Skin of body (tissue), 2 donors: Measurements from ENCODE around the gene GBX2. TPM values are rescaled to one million over a fixed set of nuclear protein-coding genes. Genes with fewer than 3 reads are reported as not detected.
"Not testable (repeated sequence)": the region's sequence is repeated elsewhere in the genome, so short reads cannot be mapped to it uniquely, and the experiment has no call there.

Source experiments
- DNase-seq: peaks from one replicate; lab custom pipeline; 2025; lab: John Stamatoyannopoulos, UW
- total RNA-seq: library from RNA; depleted of rRNA; stranded (reverse); fragments of >200 nt; gene quantifications from one replicate; pipeline ENCODE4 v1.2.3, GENCODE V29; 2014

GBX2 gene
- total RNA-seq, 1 donor from 2014 or later = not detected

GRCh38 chr2:236156860-236157194 is 11.4 kb downstream of the GBX2 start:
- DNase-seq = no peak

DNA sequence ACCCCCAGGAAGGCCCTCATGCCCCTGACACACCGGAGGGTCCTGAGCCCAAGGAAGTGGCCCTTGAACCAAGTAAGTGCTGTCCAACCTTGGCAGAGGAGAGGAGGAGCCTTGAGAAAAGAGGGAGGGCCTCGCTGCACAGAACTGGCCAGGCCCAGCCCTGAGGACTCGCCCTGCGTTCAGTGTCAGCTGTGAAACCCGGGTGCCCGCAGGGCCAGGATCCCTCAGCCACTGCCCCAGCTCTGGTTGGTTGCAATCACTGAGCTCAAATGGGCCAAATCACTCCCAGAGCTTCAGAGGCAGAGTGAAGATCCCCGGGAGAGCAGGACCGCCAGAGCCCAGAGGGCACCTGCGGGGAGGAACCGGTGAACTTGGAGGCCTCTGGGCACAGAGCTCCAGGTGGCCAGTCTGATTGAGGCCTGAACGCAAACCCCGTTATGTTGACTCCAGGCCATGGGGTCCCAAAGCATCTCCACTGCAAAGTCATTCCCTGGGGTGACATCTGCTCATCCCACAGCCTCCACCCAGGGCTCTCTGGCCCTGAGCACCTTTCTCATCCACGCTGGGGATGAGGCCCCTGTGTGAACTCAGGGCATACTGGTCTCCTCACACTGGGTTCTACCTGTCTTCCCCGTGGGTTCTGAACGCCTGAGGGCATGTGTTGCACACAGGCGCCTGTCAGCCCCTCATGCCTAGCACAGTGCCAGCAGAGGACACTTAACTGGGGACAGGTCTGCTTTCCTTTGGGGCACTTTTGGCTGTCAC is 11.9 kb downstream of the GBX2 start:
- no peak for DNase-seq

GRCh38 chr2:236155406-236155805 is 12.8 kb downstream of the GBX2 start:
- no peak for DNase-seq

- no peak for DNase-seq
Observed at GRCh38 chr2:236146436-236146835, 21.8 kb downstream of the GBX2 start.

DNA sequence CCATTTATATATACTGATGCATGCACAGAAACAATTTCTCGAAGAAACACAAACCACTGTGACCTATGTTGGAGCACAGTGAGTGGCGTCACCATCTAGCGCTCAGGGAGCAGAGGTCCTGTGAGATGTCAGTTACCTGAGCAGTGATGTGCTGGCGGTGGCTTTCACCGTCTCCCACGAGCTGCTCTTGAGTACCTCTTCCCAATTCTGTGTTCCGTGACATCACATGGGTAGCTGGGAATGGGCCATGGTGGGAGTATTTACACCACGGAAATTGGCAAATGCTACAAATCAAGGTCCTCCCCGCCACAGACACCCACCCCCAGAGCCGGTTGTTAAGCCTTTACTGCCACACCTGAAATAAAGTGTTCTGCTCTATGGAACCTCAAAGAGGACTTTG is 24.4 kb downstream of the GBX2 start:
- no peak for DNase-seq

DNA sequence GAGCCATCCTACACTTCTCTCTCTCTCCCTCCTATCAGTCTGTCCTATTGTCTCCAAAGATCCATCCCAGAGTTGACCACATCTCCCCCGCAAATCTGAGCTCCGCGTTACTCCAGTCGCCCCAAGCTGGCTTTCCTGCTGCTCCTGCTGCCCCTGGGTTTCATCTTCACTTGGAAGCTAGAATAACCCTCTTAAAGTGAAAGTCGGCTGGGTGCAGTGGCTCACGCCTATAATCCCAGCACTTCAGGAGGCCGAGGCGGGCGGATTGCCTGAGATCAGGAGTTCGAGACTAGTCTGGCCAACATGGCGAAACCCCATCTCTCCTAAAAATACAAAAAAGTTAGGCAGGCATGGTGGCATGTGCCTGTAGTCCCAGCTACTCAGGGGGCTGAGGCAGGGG is 26.6 kb downstream of the GBX2 start:
- not testable (repeated sequence) for DNase-seq

DNA sequence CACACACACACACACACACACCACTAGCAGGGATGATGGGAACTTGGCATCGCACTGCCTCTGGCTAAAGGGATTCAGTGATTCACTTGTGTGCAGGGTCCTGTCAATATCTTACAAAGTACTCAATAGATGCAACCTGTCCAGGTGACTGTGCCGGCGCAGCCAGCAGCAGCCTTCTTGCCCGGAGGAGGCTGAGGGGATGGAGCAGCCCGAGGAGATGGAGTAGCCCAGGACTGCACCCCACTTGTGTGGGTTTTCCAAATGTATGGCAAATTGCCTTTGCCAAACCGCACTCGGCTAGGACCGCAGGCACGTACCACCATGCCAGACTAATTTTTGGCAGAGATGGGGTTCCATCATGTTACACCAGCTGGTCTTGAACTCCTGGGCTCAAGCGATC is 31.1 kb downstream of the GBX2 start:
- no peak for DNase-seq

DNA sequence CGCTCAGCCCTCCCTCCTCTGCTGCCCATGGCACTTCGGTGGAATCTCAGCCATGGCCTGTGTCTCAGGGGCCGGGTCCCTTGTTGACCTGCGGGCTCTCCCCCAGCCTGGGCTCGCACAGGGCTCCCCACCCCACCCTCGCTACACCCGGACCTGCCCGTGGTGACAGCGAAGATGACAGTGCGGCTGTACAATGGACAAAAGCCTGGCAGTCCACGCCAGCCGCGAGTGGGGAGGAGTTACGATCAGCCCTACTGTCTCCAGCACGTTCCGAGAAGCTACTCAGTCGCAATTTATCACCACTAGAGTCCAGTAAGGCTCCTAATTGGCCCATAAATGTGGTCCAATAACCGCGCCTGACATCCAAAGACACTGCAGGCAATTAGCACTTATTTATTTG is 31.6 kb downstream of the GBX2 start:
- no peak for DNase-seq

- DNase-seq = no peak
Observed at GRCh38 chr2:236133410-236134012, 34.7 kb downstream of the GBX2 start.

DNA sequence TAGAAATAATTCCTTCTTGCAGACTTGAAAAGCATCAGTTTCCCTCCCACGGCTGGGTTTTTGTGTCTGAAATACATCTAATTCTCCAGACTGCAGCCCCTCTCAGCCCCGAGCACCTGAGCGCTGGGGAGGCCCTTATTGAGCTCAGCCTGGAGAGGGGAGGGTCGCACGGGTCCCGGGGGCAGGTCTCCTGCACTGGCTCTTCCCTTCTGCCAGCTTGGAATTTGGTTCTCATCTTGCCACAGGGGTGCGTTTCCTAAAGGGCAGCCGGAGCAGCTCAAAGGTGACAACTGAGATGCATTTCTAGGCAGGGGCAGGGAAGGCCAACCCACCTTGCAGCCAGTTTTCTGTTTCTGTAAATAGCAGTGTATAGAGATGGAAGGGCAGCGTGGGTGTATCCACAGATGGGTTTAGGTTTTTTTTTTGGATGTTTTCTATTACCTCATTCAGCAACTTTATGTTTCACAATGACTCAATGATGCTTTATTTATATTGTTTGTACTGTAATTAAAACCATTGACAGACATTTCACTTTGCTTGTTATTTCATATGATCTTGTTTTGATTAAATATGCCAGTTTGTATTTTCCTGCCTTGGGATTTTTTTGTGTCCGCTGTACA is 37.0 kb downstream of the GBX2 start:
- peak; percentile 38 for DNase-seq

DNA sequence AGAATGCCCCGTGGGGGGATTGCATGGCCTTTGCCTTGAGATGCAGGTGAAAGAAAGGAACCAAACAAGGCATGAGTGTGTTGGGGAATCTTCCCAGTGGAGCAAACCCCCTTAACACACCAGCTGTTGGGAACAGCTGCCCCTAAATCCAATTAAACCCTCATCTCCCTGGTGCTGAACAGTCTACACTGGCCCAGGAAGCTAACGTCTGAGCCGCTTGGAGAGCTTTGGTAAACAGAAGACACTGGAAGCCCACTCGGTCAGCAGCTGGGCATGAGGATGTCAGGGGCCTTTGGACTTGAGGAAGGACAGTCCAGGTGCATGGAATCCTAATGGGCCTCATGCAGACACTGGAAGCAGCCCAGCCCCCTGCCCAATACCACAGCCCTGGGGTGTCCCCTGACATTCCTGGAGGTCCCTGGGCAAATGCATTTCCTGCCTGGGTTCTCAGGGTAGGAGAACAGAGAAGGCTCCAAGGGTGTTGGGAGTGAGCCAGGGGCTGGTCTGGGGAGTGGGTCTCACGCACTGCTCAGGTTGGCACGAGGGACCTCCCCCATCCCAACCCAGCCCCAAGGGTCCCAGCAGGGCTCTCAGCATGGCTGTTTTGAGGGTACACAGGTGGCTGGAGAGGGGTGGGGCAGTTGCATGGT is 37.7 kb downstream of the GBX2 start:
- no peak for DNase-seq

DNA sequence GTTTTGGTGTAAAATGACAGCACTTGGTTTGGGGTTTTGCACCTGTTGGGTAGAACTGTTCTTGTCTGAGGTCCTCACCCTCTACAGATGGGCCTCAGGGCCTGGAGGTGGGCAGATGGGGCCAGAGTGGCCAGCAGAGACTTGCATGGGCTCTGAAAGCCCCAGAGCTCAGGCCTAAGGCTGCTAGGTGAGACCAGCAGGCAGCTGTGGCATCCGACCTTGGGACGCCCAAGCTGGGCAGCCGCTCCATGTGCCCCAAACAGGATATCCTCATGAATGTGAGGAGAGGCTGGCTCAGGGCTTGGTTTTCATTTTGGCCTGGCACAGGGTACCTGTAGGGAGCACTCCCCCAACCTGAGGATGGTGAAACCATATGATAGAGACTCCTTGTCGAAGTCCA is 38.3 kb downstream of the GBX2 start:
- DNase-seq = no peak

GRCh38 chr2:236128321-236128720 is 39.9 kb downstream of the GBX2 start:
- no peak for DNase-seq

- DNase-seq = no peak
Observed at GRCh38 chr2:236127010-236127409, 41.2 kb downstream of the GBX2 start.

DNA sequence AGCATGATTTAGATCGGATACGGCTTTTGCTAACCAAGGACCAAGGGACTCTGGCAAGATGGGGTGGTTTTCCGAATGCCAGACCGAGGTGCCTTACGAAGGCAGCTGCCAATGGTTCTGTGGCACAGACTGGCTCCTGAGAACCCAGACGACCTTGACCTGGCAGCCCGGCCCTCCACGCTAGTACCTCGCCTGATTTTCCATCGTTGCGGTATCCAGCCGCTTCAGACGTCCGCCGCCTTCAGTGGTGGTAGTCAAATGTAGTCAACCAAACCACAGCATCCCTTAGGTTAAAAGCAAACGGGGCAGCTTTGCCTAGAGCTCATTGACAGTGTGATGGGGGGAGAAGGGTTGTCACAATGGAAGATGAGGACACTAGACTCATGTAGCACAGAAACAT is 42.6 kb downstream of the GBX2 start:
- DNase-seq = no peak

DNA sequence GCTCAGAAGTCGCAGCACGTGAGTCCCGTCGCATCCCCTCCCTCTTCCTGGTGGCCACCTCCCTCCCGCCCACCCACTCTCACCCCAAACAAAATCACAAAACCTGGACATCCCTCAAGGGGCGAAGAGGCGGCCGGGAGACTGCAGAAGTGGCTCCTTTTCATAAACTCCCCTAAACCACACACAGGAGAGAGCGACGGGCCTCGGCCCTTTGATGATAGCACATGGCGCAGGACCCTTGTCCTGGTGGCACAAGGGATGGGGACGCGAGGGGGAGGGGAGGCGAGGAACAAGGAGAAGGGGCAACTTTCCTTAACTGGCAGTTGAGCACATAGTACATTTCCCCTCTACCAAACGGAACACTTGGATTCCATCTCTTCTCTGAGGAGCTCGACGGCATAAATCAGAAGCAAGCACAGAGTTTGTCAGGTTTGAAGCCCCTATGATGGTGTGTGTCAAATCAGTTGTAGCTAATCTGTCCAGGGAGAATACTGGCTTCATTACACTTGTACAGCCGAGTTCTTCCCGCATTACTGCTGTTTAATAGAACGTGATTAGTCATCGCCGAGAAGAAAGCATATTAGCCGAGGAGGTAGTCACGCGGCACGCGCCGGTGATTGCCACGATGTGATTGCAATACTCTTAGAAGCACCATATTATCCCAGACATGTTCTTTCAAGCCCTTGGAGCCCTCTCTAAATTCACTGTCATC is 43.8 kb downstream of the GBX2 start:
- no peak for DNase-seq

- no peak for DNase-seq
Observed at GRCh38 chr2:236123716-236124115, 44.5 kb downstream of the GBX2 start.

- DNase-seq = no peak
Observed at GRCh38 chr2:236122236-236122635, 46.0 kb downstream of the GBX2 start.

DNA sequence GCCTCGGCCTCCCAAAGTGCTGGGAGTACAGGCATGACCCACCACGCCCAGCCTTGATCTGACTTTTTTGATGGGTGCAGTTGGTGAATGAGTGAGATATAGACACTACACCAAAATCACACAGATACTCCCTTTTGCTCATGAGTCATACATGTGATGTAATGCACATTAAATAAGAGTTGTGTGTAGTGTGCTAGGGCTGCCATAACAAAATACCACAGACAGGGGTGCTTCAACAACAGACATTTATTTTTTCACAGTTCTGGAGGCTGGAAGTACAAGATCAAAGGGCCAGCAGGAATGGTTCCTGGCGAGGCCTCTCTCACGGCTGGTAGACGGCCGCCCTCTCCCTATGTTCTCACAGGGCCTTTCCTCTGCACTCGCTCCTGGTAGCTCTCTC is 46.6 kb downstream of the GBX2 start:
- no peak for DNase-seq

- no peak for DNase-seq
Observed at GRCh38 chr2:236120829-236121228, 47.4 kb downstream of the GBX2 start.

- no peak for DNase-seq
Observed at GRCh38 chr2:236120141-236120601, 48.0 kb downstream of the GBX2 start.

DNA sequence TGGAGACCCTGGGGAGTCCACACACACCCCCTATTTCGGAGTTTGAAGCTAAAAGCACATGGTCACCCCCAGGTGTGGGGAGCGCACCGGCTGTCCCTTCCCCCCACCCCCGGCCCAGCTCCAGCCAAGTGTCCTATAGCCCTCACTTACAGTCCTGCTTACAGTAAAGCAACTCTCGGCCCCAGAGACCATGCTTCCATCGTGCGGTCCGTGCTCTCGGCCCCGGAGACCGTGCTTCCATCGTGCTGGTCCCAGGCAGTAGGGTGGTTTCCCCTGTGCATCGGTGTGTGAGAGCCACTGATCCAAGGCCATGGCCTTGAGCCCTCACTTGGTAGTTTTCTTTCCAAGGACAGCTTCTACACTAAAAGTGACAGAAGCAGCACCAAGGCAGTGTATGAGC is 48.7 kb downstream of the GBX2 start:
- DNase-seq = no peak
